Esophagus squamous epithelium (tissue), 4 donors: ENCODE data around the gene AP2A2.

ENCODE experiments used
- POLR2A ChIP-seq, 4 donors: fragments of 450-650 bp; IDR thresholded peaks; one replicate each; pipeline ENCODE4 v1.6.1; 2017; ENCODE audit warnings: antibody characterized with exemption in 4 of 4, mild to moderate bottlenecking in 4 of 4, moderate library complexity in 3 of 4
- TF ChIP-seq, protein P1 (sequence below), 6 experiments: fragments of 450-650 bp in 4 of 6; fragments of 200-600 bp in 2 of 6; sonication (generic) in 2 of 6; IDR thresholded peaks; one replicate each; pipeline ENCODE4 v1.5.1; 2016 to 2019; ENCODE audit warnings: antibody characterized with exemption in 6 of 6, mild to moderate bottlenecking in 4 of 6, moderate library complexity in 4 of 6

- TF ChIP-seq, protein P1, sequence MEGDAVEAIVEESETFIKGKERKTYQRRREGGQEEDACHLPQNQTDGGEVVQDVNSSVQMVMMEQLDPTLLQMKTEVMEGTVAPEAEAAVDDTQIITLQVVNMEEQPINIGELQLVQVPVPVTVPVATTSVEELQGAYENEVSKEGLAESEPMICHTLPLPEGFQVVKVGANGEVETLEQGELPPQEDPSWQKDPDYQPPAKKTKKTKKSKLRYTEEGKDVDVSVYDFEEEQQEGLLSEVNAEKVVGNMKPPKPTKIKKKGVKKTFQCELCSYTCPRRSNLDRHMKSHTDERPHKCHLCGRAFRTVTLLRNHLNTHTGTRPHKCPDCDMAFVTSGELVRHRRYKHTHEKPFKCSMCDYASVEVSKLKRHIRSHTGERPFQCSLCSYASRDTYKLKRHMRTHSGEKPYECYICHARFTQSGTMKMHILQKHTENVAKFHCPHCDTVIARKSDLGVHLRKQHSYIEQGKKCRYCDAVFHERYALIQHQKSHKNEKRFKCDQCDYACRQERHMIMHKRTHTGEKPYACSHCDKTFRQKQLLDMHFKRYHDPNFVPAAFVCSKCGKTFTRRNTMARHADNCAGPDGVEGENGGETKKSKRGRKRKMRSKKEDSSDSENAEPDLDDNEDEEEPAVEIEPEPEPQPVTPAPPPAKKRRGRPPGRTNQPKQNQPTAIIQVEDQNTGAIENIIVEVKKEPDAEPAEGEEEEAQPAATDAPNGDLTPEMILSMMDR (IDR thresholded peaks at IDR 0.05), result no peak
- no peak for TF ChIP-seq POLR2A (IDR thresholded peaks at IDR 0.05)
Observed at GRCh38 chr11:1025410-1026162, 99.9 kb downstream of the AP2A2 start.
